Measurements from ENCODE around the gene APOL1.
"Not testable (repeated sequence)": the region's sequence is repeated elsewhere in the genome, so short reads cannot be mapped to it uniquely, and the experiment has no call there.

APOL1 gene

GRCh38 chr22:36289406-36289870 is 36.5 kb downstream of the APOL1 start:
- no peak overlapping the region for H3K4me3 ChIP-seq (ENCODE audit: low read depth, low read length)
- TF ChIP-seq MYC (IDR thresholded peaks at IDR 0.05; ENCODE audit: low read depth, low read length): no peak
- TF ChIP-seq, protein P1, sequence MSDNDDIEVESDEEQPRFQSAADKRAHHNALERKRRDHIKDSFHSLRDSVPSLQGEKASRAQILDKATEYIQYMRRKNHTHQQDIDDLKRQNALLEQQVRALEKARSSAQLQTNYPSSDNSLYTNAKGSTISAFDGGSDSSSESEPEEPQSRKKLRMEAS (IDR thresholded peaks at IDR 0.05; ENCODE audit: low read depth, low read length): no peak
- TF ChIP-seq, protein P2, sequence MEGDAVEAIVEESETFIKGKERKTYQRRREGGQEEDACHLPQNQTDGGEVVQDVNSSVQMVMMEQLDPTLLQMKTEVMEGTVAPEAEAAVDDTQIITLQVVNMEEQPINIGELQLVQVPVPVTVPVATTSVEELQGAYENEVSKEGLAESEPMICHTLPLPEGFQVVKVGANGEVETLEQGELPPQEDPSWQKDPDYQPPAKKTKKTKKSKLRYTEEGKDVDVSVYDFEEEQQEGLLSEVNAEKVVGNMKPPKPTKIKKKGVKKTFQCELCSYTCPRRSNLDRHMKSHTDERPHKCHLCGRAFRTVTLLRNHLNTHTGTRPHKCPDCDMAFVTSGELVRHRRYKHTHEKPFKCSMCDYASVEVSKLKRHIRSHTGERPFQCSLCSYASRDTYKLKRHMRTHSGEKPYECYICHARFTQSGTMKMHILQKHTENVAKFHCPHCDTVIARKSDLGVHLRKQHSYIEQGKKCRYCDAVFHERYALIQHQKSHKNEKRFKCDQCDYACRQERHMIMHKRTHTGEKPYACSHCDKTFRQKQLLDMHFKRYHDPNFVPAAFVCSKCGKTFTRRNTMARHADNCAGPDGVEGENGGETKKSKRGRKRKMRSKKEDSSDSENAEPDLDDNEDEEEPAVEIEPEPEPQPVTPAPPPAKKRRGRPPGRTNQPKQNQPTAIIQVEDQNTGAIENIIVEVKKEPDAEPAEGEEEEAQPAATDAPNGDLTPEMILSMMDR (IDR thresholded peaks at IDR 0.05; ENCODE audit: low read depth, low read length): no peak
- no peak for TF ChIP-seq POLR2A (IDR thresholded peaks at IDR 0.05; ENCODE audit: extremely low read depth, insufficient read length)
- DNase-seq (ENCODE audit: low read depth): no peak

DNA sequence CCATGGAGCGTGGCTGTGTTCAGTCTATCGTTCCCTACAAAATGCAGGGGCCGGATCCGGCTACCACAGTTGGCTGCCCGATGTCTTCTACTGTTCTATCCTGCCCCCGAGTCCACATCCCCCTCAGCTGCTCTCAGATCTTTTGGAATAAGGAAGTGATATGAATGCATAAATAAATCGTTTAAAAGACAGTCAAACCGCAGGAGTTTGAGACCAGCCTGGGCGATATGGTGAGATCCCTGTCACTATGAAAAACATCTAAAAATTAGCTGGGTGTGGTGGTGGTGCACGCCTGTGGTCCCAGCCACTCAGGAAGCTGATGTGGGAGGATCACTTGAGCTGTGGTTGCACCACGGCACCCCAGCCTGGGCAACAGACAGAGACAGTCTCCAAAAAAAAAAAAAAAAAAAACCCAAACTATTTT is 37.0 kb downstream of the APOL1 start:
- not testable (repeated sequence) for H3K4me3 ChIP-seq (ENCODE audit: low read depth, low read length); DNase-seq (ENCODE audit: low read depth)

DNA sequence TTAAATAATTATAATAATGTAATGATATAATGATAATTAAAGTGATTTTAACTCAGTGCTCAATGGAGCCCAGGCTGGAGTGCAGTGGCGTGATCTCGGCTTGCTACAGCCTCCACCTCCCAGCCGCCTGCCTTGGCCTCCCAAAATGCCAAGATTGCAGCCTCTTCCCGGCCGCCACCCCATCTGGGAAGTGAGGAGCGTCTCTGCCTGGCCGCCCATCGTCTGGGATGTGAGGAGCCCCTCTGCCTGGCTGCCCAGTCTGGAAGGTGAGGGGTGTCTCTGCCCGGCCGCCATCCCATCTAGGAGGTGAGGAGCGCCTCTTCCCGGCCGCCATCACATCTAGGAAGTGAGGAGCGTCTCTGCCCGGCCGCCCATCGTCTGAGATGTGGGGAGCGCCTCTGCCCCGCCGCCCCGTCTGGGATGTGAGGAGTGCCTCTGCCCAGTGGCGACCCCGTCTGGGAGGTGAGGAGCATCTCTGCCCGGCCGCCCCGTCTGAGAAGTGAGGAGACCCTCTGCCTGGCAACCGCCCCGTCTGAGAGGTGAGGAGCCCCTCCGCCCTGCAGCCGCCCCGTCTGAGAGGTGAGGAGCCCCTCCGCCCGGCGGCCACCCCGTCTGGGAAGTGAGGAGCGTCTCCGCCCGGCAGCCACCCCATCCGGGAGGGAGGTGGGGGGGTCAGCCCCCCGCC is 37.6 kb downstream of the APOL1 start:
- DNase-seq (ENCODE audit: low read depth); H3K4me3 ChIP-seq (ENCODE audit: low read depth, low read length): not testable (repeated sequence)

GRCh38 chr22:36291831-36292740 is 39.2 kb downstream of the APOL1 start:
- no peak for DNase-seq (ENCODE audit: low read depth)
- no peak for TF ChIP-seq MYC (IDR thresholded peaks at IDR 0.05; ENCODE audit: low read depth, low read length)

GRCh38 chr22:36292823-36293530 is 40.0 kb downstream of the APOL1 start:
- no peak for DNase-seq (ENCODE audit: low read depth)
- H3K4me3 ChIP-seq (ENCODE audit: low read depth, low read length): no peak overlapping the region
- TF ChIP-seq, protein P2 (IDR thresholded peaks at IDR 0.05; ENCODE audit: low read depth, low read length): no peak
- no peak for TF ChIP-seq POLR2A (IDR thresholded peaks at IDR 0.05; ENCODE audit: extremely low read depth, insufficient read length)
- no peak for TF ChIP-seq MYC (IDR thresholded peaks at IDR 0.05; ENCODE audit: low read depth, low read length)
- TF ChIP-seq, protein P1 (IDR thresholded peaks at IDR 0.05; ENCODE audit: low read depth, low read length): no peak

More at GRCh38 chr22:36291831-36292740, 39.2 kb downstream of the APOL1 start:
- H3K4me3 ChIP-seq (ENCODE audit: low read depth, low read length): no peak overlapping the region

GRCh38 chr22:36293606-36294292 is 40.8 kb downstream of the APOL1 start:
- H3K4me3 ChIP-seq (ENCODE audit: low read depth, low read length): no peak overlapping the region
- TF ChIP-seq MYC (IDR thresholded peaks at IDR 0.05; ENCODE audit: low read depth, low read length) (no peak), POLR2A (IDR thresholded peaks at IDR 0.05; ENCODE audit: extremely low read depth, insufficient read length) (no peak)
- TF ChIP-seq, protein P2 (IDR thresholded peaks at IDR 0.05; ENCODE audit: low read depth, low read length): no peak
- TF ChIP-seq, protein P1 (IDR thresholded peaks at IDR 0.05; ENCODE audit: low read depth, low read length): no peak
- no peak for DNase-seq (ENCODE audit: low read depth)

- H3K4me3 ChIP-seq (ENCODE audit: low read depth, low read length): no peak overlapping the region
- TF ChIP-seq POLR2A (IDR thresholded peaks at IDR 0.05; ENCODE audit: extremely low read depth, insufficient read length) (no peak), MYC (IDR thresholded peaks at IDR 0.05; ENCODE audit: low read depth, low read length) (no peak)
- TF ChIP-seq, protein P2 (IDR thresholded peaks at IDR 0.05; ENCODE audit: low read depth, low read length): no peak
- TF ChIP-seq, protein P1 (IDR thresholded peaks at IDR 0.05; ENCODE audit: low read depth, low read length): no peak
- no peak for DNase-seq (ENCODE audit: low read depth)
Observed at GRCh38 chr22:36294293-36294620, 41.3 kb downstream of the APOL1 start.

All from NB4 (cell line).